CD14-positive monocyte (primary cell): ENCODE data around the gene CIITA. TPM values are rescaled to one million over a fixed set of nuclear protein-coding genes. Genes with fewer than 3 reads are reported as not detected.

Experiments used
- DNase-seq, 3 donors: peaks; one replicate each; pipeline ENCODE4 v3.0.0-alpha.2; 2011 to 2022
- H2AFZ ChIP-seq: 2 replicates; pipeline ENCODE4 v1.6.0; 2012; ENCODE audit warnings: mild to moderate bottlenecking, low read depth, low read length, inconsistent platforms; ENCODE audit not compliant: insufficient read depth, poor library complexity, severe bottlenecking
- H3K27ac ChIP-seq, 2 donors: 1 replicate in 1 of 2; 2 replicates in 1 of 2; pipeline ENCODE4 v1.5.1; 2012 to 2013; ENCODE audit warnings: low read length in 2 of 2, control low read depth in 1 of 2, inconsistent platforms in 1 of 2, low read depth in 1 of 2, mild to moderate bottlenecking in 1 of 2
- H3K27me3 ChIP-seq, 2 donors: one replicate each; pipeline versions ENCODE4 v1.6.0 to v1.6.1; 2011 to 2013; ENCODE audit warnings: low read length in 2 of 2; ENCODE audit not compliant: control insufficient read depth in 2 of 2, insufficient read depth in 2 of 2
- H3K36me3 ChIP-seq, 2 donors: replicated peaks in 1 of 2; 1 replicate in 1 of 2; 2 replicates in 1 of 2; pipeline versions ENCODE4 v1.5.1 to v1.6.1; 2012 to 2013; ENCODE audit warnings: low read length in 2 of 2, control low read depth in 1 of 2, inconsistent platforms in 1 of 2, mild to moderate bottlenecking in 1 of 2; ENCODE audit not compliant: insufficient read depth in 2 of 2, control insufficient read depth in 1 of 2
- H3K4me1 ChIP-seq, 2 donors: 1 replicate in 1 of 2; 2 replicates in 1 of 2; pipeline versions ENCODE4 v1.5.1 to v1.6.1; 2012 to 2013; ENCODE audit warnings: low read length in 2 of 2, control low read depth in 1 of 2, inconsistent platforms in 1 of 2, mild to moderate bottlenecking in 1 of 2, moderate library complexity in 1 of 2; ENCODE audit not compliant: insufficient read depth in 2 of 2, control insufficient read depth in 1 of 2
- H3K4me2 ChIP-seq: replicated peaks from 2 replicates; pipeline ENCODE3; 2012; ENCODE audit warnings: low read length, moderate library complexity, mild to moderate bottlenecking; ENCODE audit not compliant: poor library complexity, severe bottlenecking; ENCODE audit errors: extremely low read depth
- H3K4me3 ChIP-seq, 3 experiments: fragments of 200-600 bp in 1 of 3; sonication (generic) in 1 of 3; replicated peaks in 1 of 3; 1 replicate in 2 of 3; 2 replicates in 1 of 3; pipeline ENCODE4 v1.5.1; 2011 to 2013; ENCODE audit warnings: low read length in 3 of 3, mild to moderate bottlenecking in 3 of 3, control low read depth in 2 of 3, low read depth in 2 of 3, inconsistent platforms in 1 of 3, moderate library complexity in 1 of 3
- H3K79me2 ChIP-seq: 2 replicates; pipeline ENCODE4 v1.6.0; 2012; ENCODE audit warnings: mild to moderate bottlenecking, control low read depth, inconsistent platforms, low read length, moderate library complexity; ENCODE audit not compliant: insufficient read depth
- H3K9ac ChIP-seq: 2 replicates; pipeline ENCODE4 v1.6.0; 2017; ENCODE audit warnings: low read length, mild to moderate bottlenecking; ENCODE audit not compliant: insufficient read depth, poor library complexity, severe bottlenecking
- H3K9me3 ChIP-seq, 2 donors: replicated peaks in 1 of 2; 1 replicate in 1 of 2; 2 replicates in 1 of 2; pipeline versions ENCODE4 v1.5.1 to v1.6.1; 2012 to 2013; ENCODE audit warnings: low read length in 2 of 2, control low read depth in 1 of 2; ENCODE audit not compliant: control insufficient read depth in 1 of 2, insufficient read depth in 1 of 2
- H4K20me1 ChIP-seq: 2 replicates; pipeline ENCODE4 v1.6.0; 2012; ENCODE audit warnings: mild to moderate bottlenecking, low read length, control low read depth, moderate library complexity; ENCODE audit not compliant: insufficient read depth
- H3K27ac Mint-ChIP-seq, 7 donors: one replicate each; pipeline ENCODE4 v1.8.0; 2020; ENCODE audit warnings: mild to moderate bottlenecking in 7 of 7, mixed read lengths in 7 of 7, moderate library complexity in 6 of 7, inconsistent platforms in 2 of 7
- H3K27me3 Mint-ChIP-seq, 3 donors: one replicate each; pipeline ENCODE4 v1.8.0; 2021 to 2022; ENCODE audit warnings: low read depth in 3 of 3, mild to moderate bottlenecking in 3 of 3, mixed read lengths in 3 of 3, moderate library complexity in 3 of 3, inconsistent platforms in 1 of 3
- H3K36me3 Mint-ChIP-seq, 2 donors: one replicate each; pipeline ENCODE4 v1.8.0; 2020; ENCODE audit warnings: mixed read lengths in 2 of 2, inconsistent platforms in 1 of 2, mild to moderate bottlenecking in 1 of 2
- H3K4me1 Mint-ChIP-seq: one replicate; pipeline ENCODE4 v1.8.0; 2020; ENCODE audit warnings: mild to moderate bottlenecking, mixed read lengths
- H3K4me3 Mint-ChIP-seq, 2 donors: one replicate each; pipeline ENCODE4 v1.8.0; 2020; ENCODE audit warnings: mild to moderate bottlenecking in 2 of 2, mixed read lengths in 2 of 2, moderate library complexity in 1 of 2
- H3K9me3 Mint-ChIP-seq, 7 donors: one replicate each; pipeline ENCODE4 v1.8.0; 2020 to 2022; ENCODE audit warnings: mixed read lengths in 7 of 7, mild to moderate bottlenecking in 6 of 7, moderate library complexity in 6 of 7, inconsistent platforms in 2 of 7
- CTCF ChIP-seq: fragments of 200-600 bp; IDR thresholded peaks from one replicate; pipeline ENCODE4 v1.8.0; 2022; ENCODE audit warnings: antibody characterized with exemption, mild to moderate bottlenecking
- WGBS: methylation state at CpG from one replicate; pipeline ENCODE4 v1.1.5; 2013; ENCODE audit warnings: missing lambda C conversion rate; ENCODE audit not compliant: insufficient coverage; 5-methylcytosine and 5-hydroxymethylcytosine counted together
- intact Hi-C, 2 donors: fragments of 100-400 bp; cut with micrococcal nuclease; formaldehyde crosslinking; loops; one replicate each; pipeline versions ENCODE4 v1.15.0 to v1.15.1; 2023
- polyA plus RNA-seq, 3 donors: library from polyadenylated mRNA; depleted of rRNA in 1 of 3; unstranded in 2 of 3; stranded (reverse) in 1 of 3; fragments of 300-500 nt in 2 of 3; fragments of >200 nt in 1 of 3; fragmentation: Illumina TruSeq in 2 of 3; gene quantifications; 1 replicate in 2 of 3; 2 replicates in 1 of 3; pipeline ENCODE4 v1.2.3, GENCODE V29; 2012 to 2021

CIITA gene
- polyA plus RNA-seq, 3 donors: 15.6 to 178 (median 22.1) TPM

GRCh38 chr16:10896165-10896564 is 19.2 kb downstream of the CIITA start:
- Histone ChIP-seq H3K27ac (peak overlapping the region; percentile 74 to 77), H3K4me3 (peak overlapping the region in 1 of 3 experiments; percentile 55), H2AFZ (no peak overlapping the region), H3K9me3 (no peaks in the 10 kb centered on the region), H4K20me1 (peaks cover 77% of the 10 kb centered on the region), H3K79me2 (peaks cover 74% of the 10 kb centered on the region), H3K27me3 (no peaks in the 10 kb centered on the region), H3K4me1 (peaks cover 65 to 68% of the 10 kb centered on the region in 2 donors), H3K36me3 (peaks cover 51 to 73% of the 10 kb centered on the region in 2 donors), H3K4me2 (peak overlapping the region; percentile 50), H3K9ac (no peak overlapping the region)
- no CpG with 5 or more reads among the region's 3 CpGs for WGBS
- Mint-ChIP-seq H3K9me3 (peaks cover 0 to 4% (median 0%) of the 10 kb centered on the region in 7 donors), H3K36me3 (peaks cover 67 to 78% of the 10 kb centered on the region in 2 donors), H3K27me3 (peaks cover 0 to 3% (median 0%) of the 10 kb centered on the region in 3 donors), H3K27ac (peak overlapping the region; percentile 87 to 97 (median 91)), H3K4me3 (peak overlapping the region; percentile 39 to 74), H3K4me1 (peaks cover 65% of the 10 kb centered on the region)
- no peak for TF ChIP-seq CTCF
- intact Hi-C loops: loop anchor here (5.0 to 10.0 kb wide), 2 partner anchors 34 to 151 kb away; partner anchors contain the start of gene NUBP1 (in 1 of the 2)
- DNase-seq: no peak

GRCh38 chr16:10896723-10897122 is 19.7 kb downstream of the CIITA start:
- DNase-seq: peak; percentile 54 to 87 (median 63)
- intact Hi-C loops: loop anchor here (5.0 to 10.0 kb wide), 2 partner anchors 34 to 152 kb away; partner anchors contain the start of gene NUBP1 (in 1 of the 2)
- no CpG with 5 or more reads among the region's 2 CpGs for WGBS
- Histone ChIP-seq H3K9me3 (no peaks in the 10 kb centered on the region), H4K20me1 (peaks cover 78% of the 10 kb centered on the region), H3K4me3 (peak overlapping the region in 1 of 3 experiments; percentile 55), H3K4me1 (peaks cover 59 to 63% of the 10 kb centered on the region in 2 donors), H3K9ac (peak overlapping the region; percentile 6), H3K27ac (peak overlapping the region; percentile 74 to 77), H3K4me2 (peak overlapping the region; percentile 50), H2AFZ (no peak overlapping the region), H3K27me3 (no peaks in the 10 kb centered on the region), H3K79me2 (peaks cover 73% of the 10 kb centered on the region), H3K36me3 (peaks cover 57 to 79% of the 10 kb centered on the region in 2 donors)
- Mint-ChIP-seq H3K4me1 (peaks cover 59% of the 10 kb centered on the region), H3K9me3 (peaks cover 0 to 3% (median 0%) of the 10 kb centered on the region in 7 donors), H3K4me3 (peak overlapping the region in 1 of 2 donors; percentile 74), H3K27ac (peak overlapping the region; percentile 87 to 97 (median 91)), H3K27me3 (peaks cover 0 to 3% (median 0%) of the 10 kb centered on the region in 3 donors), H3K36me3 (peaks cover 72 to 83% of the 10 kb centered on the region in 2 donors)
- no peak for TF ChIP-seq CTCF
